Right lobe of liver (tissue), 6 donors: Measurements from ENCODE around the gene LACC1. TPM values are rescaled to one million over a fixed set of nuclear protein-coding genes. Genes with fewer than 3 reads are reported as not detected.

Experiments used
- ATAC-seq, 4 donors: fragments of 200-7000 bp; cut with Tn5 transposase; one replicate each; pipeline ENCODE4 v1.9.1; 2020; ENCODE audit warnings: mild to moderate bottlenecking in 4 of 4, moderate library complexity in 4 of 4
- DNase-seq, 3 donors: peaks; one replicate each; pipeline ENCODE4 v3.0.0-alpha.2; 2020
- H3K27ac ChIP-seq, 3 donors: fragments of 200-600 bp; one replicate each; pipeline ENCODE4 v1.8.0; 2022
- H3K27me3 ChIP-seq, 2 donors: fragments of 200-600 bp; one replicate each; pipeline ENCODE4 v1.8.0; 2022
- H3K36me3 ChIP-seq, 4 donors: fragments of 200-600 bp; sonication (generic) in 1 of 4; one replicate each; pipeline versions ENCODE4 v1.5.1 to v1.8.0; 2017 to 2022; ENCODE audit warnings: control low read depth in 1 of 4
- H3K4me1 ChIP-seq, 4 donors: fragments of 200-600 bp; sonication (generic) in 1 of 4; one replicate each; pipeline versions ENCODE4 v1.5.1 to v1.8.0; 2017 to 2022; ENCODE audit warnings: control low read depth in 1 of 4
- H3K4me3 ChIP-seq, 3 donors: fragments of 200-600 bp; one replicate each; pipeline ENCODE4 v1.8.0; 2022
- H3K9me3 ChIP-seq, 4 donors: fragments of 200-600 bp; sonication (generic) in 1 of 4; one replicate each; pipeline versions ENCODE4 v1.5.1 to v1.8.0; 2017 to 2022; ENCODE audit warnings: control low read depth in 1 of 4
- CTCF ChIP-seq, 4 donors: fragments of 200-600 bp in 3 of 4; fragments of 450-650 bp in 1 of 4; IDR thresholded peaks; one replicate each; pipeline versions ENCODE4 v1.5.1 to v1.8.0; 2016 to 2022; ENCODE audit warnings: antibody characterized with exemption in 4 of 4, mild to moderate bottlenecking in 2 of 4
- POLR2A ChIP-seq: fragments of 450-650 bp; IDR thresholded peaks from one replicate; pipeline ENCODE4 v1.6.1; 2017; ENCODE audit warnings: antibody characterized with exemption, mild to moderate bottlenecking
- WGBS: methylation state at CpG from one replicate; pipeline ENCODE4 v1.1.6; 2018; ENCODE audit warnings: low coverage, low lambda C conversion rate; ENCODE audit not compliant: insufficient coverage; ENCODE audit errors: missing lambda C conversion rate; 5-methylcytosine and 5-hydroxymethylcytosine counted together
- intact Hi-C, 2 donors: fragments of 100-400 bp; cut with DNase I; formaldehyde crosslinking; loops; one replicate each; pipeline versions ENCODE4 v1.11.2 to v1.14.1; 2022
- total RNA-seq, 6 experiments: library from RNA; depleted of rRNA in 2 of 6; stranded (reverse); fragments of >200 nt in 2 of 6; fragmentation: NEBNext Ultra II Directional in 3 of 6; extraction: Animal tissue kit (Norgen Biotek cat#: 25700) in 3 of 6; gene quantifications; one replicate each; pipeline versions ENCODE4 v1.1.0 to v1.2.4, GENCODE V29; 2016 to 2023
- donor health status: DM: no; HTN: yes; CAD: no.
- donor health status: DM: no; HTN: no; CAD: no.
- donor health status: DM: no; HTN: no; CAD: no.
- donor health status: DM: no; HTN: yes; CAD: no.
- donor health status: DM: no; HTN: yes; CAD: no.

LACC1 gene
- total RNA-seq, 6 experiments from 2014 or later, result 2.7 to 8.4 (median 4.5) TPM

GRCh38 chr13:43924549-43925245 is 45.0 kb downstream of the LACC1 start:
- 82% methylated on average over 5 of the region's 5 CpGs for WGBS
- no peak for TF ChIP-seq POLR2A
- TF ChIP-seq CTCF (IDR thresholded peaks at IDR 0.05), result no peak
- no peak overlapping the region for H3K4me3 ChIP-seq
- no peaks in the 10 kb centered on the region for H3K4me1 ChIP-seq
- DNase-seq (no peak), ATAC-seq (peak in 2 of 4 donors; percentile 18 to 25)
- H3K27ac ChIP-seq, result no peak overlapping the region
- no peaks in the 10 kb centered on the region for H3K9me3 ChIP-seq
- H3K27me3 ChIP-seq, result no peaks in the 10 kb centered on the region
- intact Hi-C loops, result no loop called here
- H3K36me3 ChIP-seq, result no peaks in the 10 kb centered on the region

- no peak for TF ChIP-seq POLR2A
- TF ChIP-seq CTCF (IDR thresholded peaks at IDR 0.05), result no peak
- intact Hi-C loops, result no loop called here
- DNase-seq, result no peak
- Histone ChIP-seq H3K36me3 (no peaks in the 10 kb centered on the region), H3K4me3 (no peak overlapping the region), H3K27me3 (no peaks in the 10 kb centered on the region), H3K4me1 (no peaks in the 10 kb centered on the region), H3K27ac (no peak overlapping the region), H3K9me3 (no peaks in the 10 kb centered on the region)
- WGBS, result 88% methylated on average over 1 of the region's 1 CpG
- ATAC-seq, result no peak
These were observed 50.2 kb downstream of the LACC1 start for GRCh38 chr13:43929947-43930346.

GRCh38 chr13:43933378-43933777 is 53.7 kb downstream of the LACC1 start:
- no peaks in the 10 kb centered on the region for H3K27me3 ChIP-seq
- H3K4me3 ChIP-seq, result no peak overlapping the region
- intact Hi-C loops, result no loop called here
- no peak overlapping the region for H3K27ac ChIP-seq
- WGBS, result 53% methylated on average over 2 of the region's 2 CpGs
- DNase-seq, result no peak
- no peaks in the 10 kb centered on the region for H3K4me1 ChIP-seq
- ATAC-seq, result no peak
- no peaks in the 10 kb centered on the region for H3K36me3 ChIP-seq
- no peaks in the 10 kb centered on the region for H3K9me3 ChIP-seq
- TF ChIP-seq CTCF (IDR thresholded peaks at IDR 0.05), result no peak
- no peak for TF ChIP-seq POLR2A

GRCh38 chr13:43934273-43934672 is 54.6 kb downstream of the LACC1 start:
- H3K27ac ChIP-seq, result no peak overlapping the region
- H3K36me3 ChIP-seq, result no peaks in the 10 kb centered on the region
- no peaks in the 10 kb centered on the region for H3K4me1 ChIP-seq
- TF ChIP-seq CTCF (IDR thresholded peaks at IDR 0.05) (no peak), POLR2A (no peak)
- H3K9me3 ChIP-seq, result no peaks in the 10 kb centered on the region
- no peak for DNase-seq
- no peak overlapping the region for H3K4me3 ChIP-seq
- H3K27me3 ChIP-seq, result no peaks in the 10 kb centered on the region
- ATAC-seq, result no peak
- intact Hi-C loops, result no loop called here

- H3K4me1 ChIP-seq, result no peaks in the 10 kb centered on the region
- TF ChIP-seq POLR2A (no peak), CTCF (IDR thresholded peaks at IDR 0.05) (no peak)
- no peak for DNase-seq
- no peak for ATAC-seq
- H3K27me3 ChIP-seq, result no peaks in the 10 kb centered on the region
- H3K4me3 ChIP-seq, result no peak overlapping the region
- H3K27ac ChIP-seq, result no peak overlapping the region
- no peaks in the 10 kb centered on the region for H3K36me3 ChIP-seq
- intact Hi-C loops, result no loop called here
- H3K9me3 ChIP-seq, result no peaks in the 10 kb centered on the region
- WGBS, result 40% methylated on average over 1 of the region's 1 CpG
These were observed 56.2 kb downstream of the LACC1 start for GRCh38 chr13:43935878-43936277.
